Smooth muscle cell (in vitro differentiated cells): ENCODE data around the gene CUL1. TPM values are rescaled to one million over a fixed set of nuclear protein-coding genes. Genes with fewer than 3 reads are reported as not detected.

Experiments used
- DNase-seq: peaks from one replicate; lab custom pipeline; 2025; ENCODE audit not compliant: unreplicated experiment; lab: John Stamatoyannopoulos, UW
- H2AFZ ChIP-seq: fragments of 200-600 bp; sonication (generic); 2 replicates; pipeline ENCODE4 v1.6.0; 2016; ENCODE audit warnings: antibody characterized with exemption, low read depth, mild to moderate bottlenecking
- H3F3A ChIP-seq: fragments of 200-600 bp; sonication (generic); 2 replicates; pipeline ENCODE4 v1.6.0; 2017; ENCODE audit warnings: antibody characterized with exemption, low read depth
- H3K27ac ChIP-seq: fragments of 200-600 bp; sonication (generic); 2 replicates; pipeline ENCODE4 v1.5.1; 2016; ENCODE audit warnings: low read depth, mild to moderate bottlenecking
- H3K27me3 ChIP-seq: fragments of 200-600 bp; sonication (generic); 2 replicates; pipeline ENCODE4 v1.6.1; 2016; ENCODE audit warnings: low read depth, mild to moderate bottlenecking
- H3K36me3 ChIP-seq: fragments of 200-600 bp; sonication (generic); 2 replicates; pipeline ENCODE4 v1.5.1; 2016; ENCODE audit warnings: low read depth
- H3K4me1 ChIP-seq: fragments of 200-600 bp; sonication (generic); 2 replicates; pipeline ENCODE4 v1.5.1; 2016; ENCODE audit warnings: low read depth
- H3K4me2 ChIP-seq: fragments of 200-600 bp; sonication (generic); 2 replicates; pipeline ENCODE4 v1.6.0; 2016; ENCODE audit warnings: mild to moderate bottlenecking
- H3K4me3 ChIP-seq: fragments of 200-600 bp; sonication (generic); 2 replicates; pipeline ENCODE4 v1.5.1; 2016; ENCODE audit warnings: mild to moderate bottlenecking
- H3K79me2 ChIP-seq: fragments of 200-600 bp; sonication (generic); 2 replicates; pipeline ENCODE4 v1.6.0; 2016; ENCODE audit warnings: low read depth, mild to moderate bottlenecking
- H3K9ac ChIP-seq: fragments of 200-600 bp; sonication (generic); 2 replicates; pipeline ENCODE4 v1.6.0; 2016; ENCODE audit warnings: low read depth
- H3K9me3 ChIP-seq: fragments of 200-600 bp; sonication (generic); replicated peaks from 2 replicates; pipeline ENCODE4 v1.5.1; 2016; ENCODE audit warnings: low read depth
- H4K20me1 ChIP-seq: fragments of 200-600 bp; sonication (generic); 2 replicates; pipeline ENCODE4 v1.6.0; 2016; ENCODE audit warnings: low read depth
- CTCF ChIP-seq: fragments of 200-600 bp; sonication (generic); IDR thresholded peaks from 2 replicates; pipeline ENCODE4 v1.5.1; 2017; ENCODE audit warnings: borderline replicate concordance, mild to moderate bottlenecking, antibody characterized with exemption; ENCODE audit not compliant: insufficient read depth, poor library complexity, severe bottlenecking
- WGBS: methylation state at CpG from one replicate; pipeline ENCODE4 v1.1.7; 2016; ENCODE audit warnings: low lambda C conversion rate; 5-methylcytosine and 5-hydroxymethylcytosine counted together
- polyA plus RNA-seq: library from polyadenylated mRNA; unstranded; fragments of >200 nt; fragmentation: Nextera tagmentation; extraction: Ambion mirVana; gene quantifications from 2 replicates; pipeline ENCODE4 v1.2.1, GENCODE V29; 2016
- total RNA-seq: library from RNA; depleted of rRNA; stranded (reverse); fragments of >200 nt; gene quantifications from 2 replicates; pipeline ENCODE4 v1.2.3, GENCODE V29; 2014

Gene CUL1
- total and polyA plus RNA-seq, 2 experiments from 2014 or later, result 38.2 to 44.8 TPM

DNA sequence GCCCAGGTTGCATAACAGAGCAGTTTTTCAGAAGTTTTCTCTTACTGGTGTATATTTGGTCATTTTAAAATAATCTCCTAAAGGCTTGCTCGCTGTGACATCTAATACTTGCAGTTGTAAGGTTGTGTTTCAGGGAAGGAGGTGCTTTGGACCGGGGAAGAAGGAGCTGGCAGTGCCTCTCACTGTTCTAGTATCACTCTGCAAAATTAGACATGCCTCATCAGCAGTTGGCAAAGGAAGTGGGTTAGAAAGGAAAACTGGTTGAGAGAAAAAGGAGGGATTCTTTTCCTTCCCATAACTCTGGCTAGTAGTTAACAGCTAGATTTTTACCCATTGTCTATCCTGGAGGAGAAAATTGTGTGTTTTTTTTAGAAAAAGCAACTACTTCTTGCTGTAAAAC, 34.8 kb downstream of the CUL1 start:
- Histone ChIP-seq H3F3A (no peaks in the 10 kb centered on the region), H3K27me3 (no peaks in the 10 kb centered on the region), H3K9ac (no peak overlapping the region), H3K4me1 (no peaks in the 10 kb centered on the region), H4K20me1 (peaks cover 98% of the 10 kb centered on the region), H3K4me3 (no peak overlapping the region), H3K27ac (no peak overlapping the region), H3K4me2 (no peak overlapping the region), H3K79me2 (peaks cover 80% of the 10 kb centered on the region), H3K9me3 (no peaks in the 10 kb centered on the region), H3K36me3 (peaks cover 2% of the 10 kb centered on the region), H2AFZ (no peak overlapping the region)
- DNase-seq, result no peak
- WGBS, result 96% methylated on average over 2 of the region's 2 CpGs
- no peak for TF ChIP-seq CTCF

- Histone ChIP-seq H3K79me2 (peaks cover 64% of the 10 kb centered on the region), H3F3A (no peaks in the 10 kb centered on the region), H4K20me1 (peaks cover 98% of the 10 kb centered on the region), H3K27me3 (no peaks in the 10 kb centered on the region), H3K4me3 (no peak overlapping the region), H2AFZ (no peak overlapping the region), H3K27ac (no peak overlapping the region), H3K9ac (no peak overlapping the region), H3K4me2 (no peak overlapping the region), H3K9me3 (no peaks in the 10 kb centered on the region), H3K36me3 (peaks cover 2% of the 10 kb centered on the region), H3K4me1 (no peaks in the 10 kb centered on the region)
- DNase-seq, result no peak
- no peak for TF ChIP-seq CTCF
- WGBS, result 95% methylated on average over 11 of the region's 11 CpGs
These were observed 36.4 kb downstream of the CUL1 start for GRCh38 chr7:148735141-148735540.

- H3K79me2 ChIP-seq, result peaks cover 63% of the 10 kb centered on the region
- WGBS, result 94% methylated on average over 3 of the region's 3 CpGs
These were observed 37.3 kb downstream of the CUL1 start for GRCh38 chr7:148735967-148736366.

More at GRCh38 chr7:148735967-148736366, 37.3 kb downstream of the CUL1 start:
- H3K36me3 ChIP-seq, result peaks cover 2% of the 10 kb centered on the region
- no peak overlapping the region for H3K4me3 ChIP-seq
- H4K20me1 ChIP-seq, result peaks cover 93% of the 10 kb centered on the region
- no peak overlapping the region for H2AFZ ChIP-seq
- no peaks in the 10 kb centered on the region for H3K9me3 ChIP-seq
- H3K4me2 ChIP-seq, result no peak overlapping the region
- no peak overlapping the region for H3K27ac ChIP-seq
- H3K27me3 ChIP-seq, result no peaks in the 10 kb centered on the region
- H3K9ac ChIP-seq, result no peak overlapping the region
- no peak for DNase-seq
- H3F3A ChIP-seq, result no peaks in the 10 kb centered on the region
- TF ChIP-seq CTCF, result no peak
- H3K4me1 ChIP-seq, result no peaks in the 10 kb centered on the region
